OCI-LY7 (cell line): ENCODE results near the gene RNU6-9. TPM values are rescaled to one million over a fixed set of nuclear protein-coding genes. Genes with fewer than 3 reads are reported as not detected.
"Not testable (repeated sequence)": the region's sequence is repeated elsewhere in the genome, so short reads cannot be mapped to it uniquely, and the experiment has no call there.

Experiments used
- BruUV-seq: library from RNA; stranded (reverse); fragments of 400-500 nt; replicated peaks from 2 replicates; lab custom pipeline; 2021; lab: Mats Ljungman, UMichigan
- CTCF ChIA-PET: fragments of 300-600 bp; sonication (Branson Sonifier 250); formaldehyde crosslinking; loops from one replicate; lab custom pipeline; 2022; ENCODE audit warnings: antibody characterized with exemption; ENCODE audit not compliant: unreplicated experiment; lab: Charles Lee
- POLR2A ChIA-PET: fragments of 300-600 bp; sonication (Branson Sonifier 250); formaldehyde crosslinking; loops from one replicate; lab custom pipeline; 2022; ENCODE audit warnings: antibody characterized with exemption; lab: Charles Lee
- DNase-seq: peaks from one replicate; pipeline ENCODE4 v3.0.0-alpha.2; 2015; ENCODE audit warnings: low spot score
- H2AFZ ChIP-seq: fragments of 200-600 bp; sonication (generic), shearing (Covaris generic); 2 replicates; pipeline ENCODE4 v1.6.1; 2014; ENCODE audit warnings: mild to moderate bottlenecking, antibody characterized with exemption, low read length, moderate library complexity
- H3K27ac ChIP-seq: fragments of 200-600 bp; sonication (generic); 2 replicates; pipeline ENCODE4 v1.5.1; 2014; ENCODE audit warnings: mixed run types, low read depth, mild to moderate bottlenecking, moderate library complexity, low read length, inconsistent platforms; ENCODE audit not compliant: poor library complexity, severe bottlenecking
- H3K36me3 ChIP-seq: fragments of 200-600 bp; sonication (generic); 2 replicates; pipeline ENCODE4 v1.6.1; 2014; ENCODE audit warnings: mild to moderate bottlenecking, antibody characterized with exemption, low read length, moderate library complexity, mixed read lengths; ENCODE audit not compliant: insufficient read depth
- H3K4me1 ChIP-seq: fragments of 200-600 bp; sonication (generic); 2 replicates; pipeline ENCODE4 v1.5.1; 2014; ENCODE audit warnings: mild to moderate bottlenecking, low read length; ENCODE audit not compliant: insufficient read depth, poor library complexity, severe bottlenecking
- H3K4me2 ChIP-seq: fragments of 200-600 bp; sonication (generic); 2 replicates; pipeline ENCODE4 v1.6.1; 2014; ENCODE audit warnings: mild to moderate bottlenecking, low read length
- H3K4me3 ChIP-seq: fragments of 200-600 bp; sonication (generic); 2 replicates; pipeline ENCODE4 v1.5.1; 2014; ENCODE audit warnings: mild to moderate bottlenecking, low read depth, low read length; ENCODE audit not compliant: poor library complexity, severe bottlenecking
- H3K79me2 ChIP-seq: fragments of 200-600 bp; sonication (generic); 2 replicates; pipeline ENCODE4 v1.6.1; 2016; ENCODE audit warnings: low read depth, mild to moderate bottlenecking, low read length, moderate library complexity, mixed read lengths; ENCODE audit not compliant: insufficient read depth
- H3K9me2 ChIP-seq: fragments of 200-600 bp; sonication (generic); 2 replicates; pipeline ENCODE4 v1.6.1; 2016; ENCODE audit warnings: mild to moderate bottlenecking, low read length, mixed read lengths; ENCODE audit not compliant: insufficient read depth
- H3K9me3 ChIP-seq: fragments of 200-600 bp; sonication (generic); 2 replicates; pipeline ENCODE4 v1.6.1; 2014; ENCODE audit warnings: mild to moderate bottlenecking, mixed run types, low read length, mixed read lengths
- H4K20me1 ChIP-seq: fragments of 200-600 bp; sonication (generic); 2 replicates; pipeline ENCODE4 v1.6.1; 2014; ENCODE audit warnings: mild to moderate bottlenecking, antibody characterized with exemption, low read length, moderate library complexity, mixed read lengths; ENCODE audit not compliant: insufficient read depth
- CTCF ChIP-seq: fragments of 200-600 bp; sonication (generic); conservative IDR thresholded peaks from 2 replicates; pipeline ENCODE4 v1.5.1; 2014; ENCODE audit warnings: mild to moderate bottlenecking, antibody characterized with exemption, low read length, moderate library complexity, mixed read lengths
- EZH2phosphoT487 ChIP-seq: fragments of 200-600 bp; sonication (generic); IDR thresholded peaks from 2 replicates; pipeline ENCODE4 v1.6.1; 2018; ENCODE audit warnings: low read depth, borderline replicate concordance, mild to moderate bottlenecking, mixed run types, antibody characterized with exemption, low read length, moderate library complexity, mixed read lengths
- intact Hi-C: fragments of 100-400 bp; cut with micrococcal nuclease; formaldehyde crosslinking; loops from one replicate; pipeline ENCODE4 v1.10.0; 2022; ENCODE audit not compliant: unreplicated experiment
- total RNA-seq, 2 experiments: library from RNA; depleted of rRNA in 1 of 2; stranded (reverse); fragments of >200 nt in 1 of 2; shearing (Covaris generic) in 1 of 2; gene quantifications; 2 replicates each; pipeline ENCODE4 v1.2.3, GENCODE V29; 2014 to 2022

Gene RNU6-9
- total RNA-seq, 2 experiments from 2014 or later, result not detected

- Histone ChIP-seq H3K4me2 (no peak overlapping the region), H3K36me3 (no peaks in the 10 kb centered on the region), H3K27ac (no peak overlapping the region), H2AFZ (no peak overlapping the region), H3K79me2 (no peaks in the 10 kb centered on the region), H3K9me3 (no peaks in the 10 kb centered on the region), H3K9me2 (no peaks in the 10 kb centered on the region), H3K4me1 (peaks cover 13% of the 10 kb centered on the region), H3K4me3 (no peak overlapping the region), H4K20me1 (no peaks in the 10 kb centered on the region)
- ChIA-PET POLR2A (no interaction called here), CTCF (no interaction called here)
- no peak for DNase-seq
- no peak for TF ChIP-seq EZH2phosphoT487
- no peak for TF ChIP-seq CTCF
- BruUV-seq, result no TSS peak
- intact Hi-C loops, result no loop called here
Measured at GRCh38 chr19:844546-844971, 48.7 kb upstream of the RNU6-9 start.

- DNase-seq, result no peak
- ChIA-PET POLR2A (no interaction called here), CTCF (no interaction called here)
- Histone ChIP-seq H3K79me2 (no peaks in the 10 kb centered on the region), H3K4me3 (no peak overlapping the region), H3K9me3 (no peaks in the 10 kb centered on the region), H3K4me1 (peaks cover 13% of the 10 kb centered on the region), H2AFZ (no peak overlapping the region), H4K20me1 (no peaks in the 10 kb centered on the region; the same call in 1 of the 2 replicates), H3K27ac (no peak overlapping the region), H3K9me2 (no peaks in the 10 kb centered on the region), H3K36me3 (no peaks in the 10 kb centered on the region), H3K4me2 (0 out of 2 replicates have a peak overlapping the region, but pooled peaks have one; percentile 37)
- TF ChIP-seq EZH2phosphoT487 (no peak), CTCF (no peak)
- intact Hi-C loops, result no loop called here
- BruUV-seq, result no TSS peak
Measured at GRCh38 chr19:845707-846521, 47.4 kb upstream of the RNU6-9 start.

GRCh38 chr19:848386-848921, 44.8 kb upstream of the RNU6-9 start:
- no peak overlapping the region for H3K4me2 ChIP-seq
- H3K79me2 ChIP-seq, result no peaks in the 10 kb centered on the region
- TF ChIP-seq EZH2phosphoT487 (no peak), CTCF (no peak)
- no peaks in the 10 kb centered on the region for H3K36me3 ChIP-seq
- no peak overlapping the region for H2AFZ ChIP-seq
- peaks cover 13% of the 10 kb centered on the region for H3K4me1 ChIP-seq
- ChIA-PET CTCF (no interaction called here), POLR2A (no interaction called here)
- H3K9me3 ChIP-seq, result no peaks in the 10 kb centered on the region
- no peaks in the 10 kb centered on the region; the same call in 1 of the 2 replicates for H4K20me1 ChIP-seq
- intact Hi-C loops, result no loop called here
- DNase-seq, result no peak
- H3K27ac ChIP-seq, result no peak overlapping the region
- BruUV-seq, result no TSS peak
- no peaks in the 10 kb centered on the region for H3K9me2 ChIP-seq
- H3K4me3 ChIP-seq, result no peak overlapping the region

- H3K27ac ChIP-seq, H3K79me2 ChIP-seq, intact Hi-C loops, H3K36me3 ChIP-seq, H4K20me1 ChIP-seq, H2AFZ ChIP-seq, H3K4me3 ChIP-seq, POLR2A ChIA-PET, H3K9me3 ChIP-seq, DNase-seq, H3K4me2 ChIP-seq, H3K9me2 ChIP-seq, CTCF ChIA-PET, BruUV-seq: not testable (repeated sequence)
- peaks cover 13% of the 10 kb centered on the region for H3K4me1 ChIP-seq
Measured at GRCh38 chr19:849195-849594, 44.1 kb upstream of the RNU6-9 start.
